ENCODE data around the gene BTD.

BTD gene

DNA sequence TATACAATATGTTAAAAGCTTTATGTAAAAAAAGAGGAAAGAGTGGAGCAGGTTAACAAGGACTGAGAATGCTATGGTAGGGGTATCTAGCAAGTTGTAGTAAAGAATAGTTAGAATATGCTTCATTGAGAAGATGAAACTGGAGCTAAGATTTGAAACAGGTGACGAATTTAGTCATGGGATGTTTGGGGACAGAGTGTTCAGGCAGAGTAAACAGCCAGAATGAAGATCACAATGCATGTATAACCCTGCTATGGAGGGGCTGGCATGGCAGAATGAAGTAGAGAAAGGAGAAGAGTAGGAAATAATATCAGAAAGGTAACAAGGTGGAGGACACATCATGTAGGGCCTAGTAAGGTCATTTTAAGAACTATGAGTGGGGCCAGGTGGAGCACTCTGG is 72.0 kb downstream of the BTD start:
- DNase-seq = no peak

DNA sequence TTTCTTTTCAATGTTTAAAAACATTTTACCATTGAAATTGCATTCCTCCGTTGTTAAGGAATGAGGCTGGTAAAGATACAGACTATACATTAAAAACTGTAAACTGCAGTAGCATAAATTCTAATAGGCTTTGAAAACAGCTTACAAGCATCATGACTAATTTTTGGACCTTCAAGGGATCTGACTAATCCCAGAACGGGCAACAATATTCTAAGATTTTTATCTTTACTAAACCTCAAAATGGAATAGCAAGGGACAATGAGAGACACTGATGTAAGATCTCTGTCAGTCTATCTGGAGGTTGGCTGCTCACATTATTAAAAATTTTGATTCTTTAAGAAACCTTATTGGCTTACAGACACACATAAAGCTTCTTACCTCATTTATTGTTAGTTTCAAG is 74.7 kb downstream of the BTD start:
- no peak for DNase-seq

DNA sequence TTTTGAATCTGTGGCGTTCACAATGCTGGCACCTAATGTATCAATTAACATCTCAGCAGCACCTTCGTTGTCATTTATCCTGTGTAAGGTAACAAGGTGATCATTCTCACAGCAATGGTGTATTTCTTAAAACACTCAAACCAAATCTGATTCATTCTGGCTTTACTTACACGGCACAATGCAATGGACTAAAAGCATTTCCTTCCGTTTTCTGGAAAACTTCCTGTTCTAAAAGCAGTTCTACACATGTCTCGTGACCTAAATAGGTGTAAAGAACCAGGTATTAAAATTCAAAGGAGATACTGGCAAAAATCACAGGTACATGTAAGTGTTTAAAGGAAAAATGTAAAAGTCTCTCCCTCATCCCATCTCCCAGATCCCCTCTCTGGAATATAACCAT is 77.8 kb downstream of the BTD start:
- DNase-seq = no peak

DNA sequence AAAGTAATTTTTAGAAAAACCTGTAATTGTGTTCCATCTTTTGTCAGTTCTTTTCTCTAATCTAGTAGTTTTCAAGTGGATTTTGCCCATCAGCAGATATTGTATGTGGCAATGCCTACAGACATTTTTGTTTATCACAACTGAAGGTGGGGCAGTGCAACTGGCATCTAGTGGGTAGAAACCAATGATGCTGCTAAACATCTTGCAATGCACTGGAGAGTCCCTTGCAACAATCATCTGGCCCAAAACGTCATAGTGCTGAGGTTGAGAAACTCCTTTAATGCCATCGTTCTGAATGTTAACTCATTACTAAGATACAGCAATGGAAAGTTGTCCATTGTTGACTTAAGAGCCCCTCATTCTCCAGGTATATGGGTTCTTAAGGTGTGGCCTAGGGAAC is 80.1 kb downstream of the BTD start:
- DNase-seq = no peak

DNA sequence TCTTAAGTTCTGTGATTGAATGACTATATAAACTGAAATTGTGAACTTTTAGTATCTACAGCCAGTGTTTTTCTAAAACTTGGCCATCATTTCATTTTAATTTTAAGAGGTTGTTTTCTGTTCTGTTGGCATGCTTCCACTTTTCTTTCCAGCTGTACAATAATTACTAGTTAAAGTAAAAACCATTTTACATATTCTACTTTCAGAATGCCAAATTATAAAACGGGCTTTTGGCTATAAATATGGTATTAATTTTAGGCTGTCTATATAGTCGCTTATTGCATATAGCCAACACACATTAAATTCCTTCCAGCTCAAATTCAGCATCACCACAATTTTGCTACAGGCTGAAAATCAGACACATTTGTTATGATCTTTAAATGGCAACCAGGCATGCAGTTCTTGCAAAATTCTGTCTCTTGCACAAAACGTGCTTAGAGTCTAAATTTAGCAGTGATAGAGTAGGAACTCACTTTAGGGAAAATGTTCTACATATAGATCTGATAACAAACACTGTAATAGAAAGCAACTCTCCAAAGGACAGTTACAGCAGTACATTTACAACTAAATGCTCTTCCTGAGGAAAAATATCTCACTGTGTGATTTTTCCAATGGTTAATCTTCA is 81.1 kb downstream of the BTD start:
- DNase-seq = no peak

DNA sequence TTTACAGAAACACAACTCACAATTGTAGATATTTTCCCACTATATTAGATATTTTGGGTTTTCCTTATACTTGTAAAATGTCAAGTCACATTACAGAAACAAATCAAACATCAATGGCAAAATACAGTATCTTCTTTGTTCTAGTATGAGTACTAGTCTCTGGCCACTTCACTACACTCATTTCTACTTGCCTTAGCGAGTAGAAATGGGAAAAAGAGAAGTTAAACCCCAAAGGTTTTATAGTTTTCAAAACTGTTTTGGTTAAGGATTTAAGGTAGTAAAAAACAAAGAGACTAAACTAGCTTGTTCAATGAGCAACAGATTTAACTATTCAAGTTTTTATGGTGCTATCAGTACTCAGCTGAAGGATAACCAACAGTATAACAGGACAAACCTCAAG is 81.7 kb downstream of the BTD start:
- DNase-seq = no peak

DNA sequence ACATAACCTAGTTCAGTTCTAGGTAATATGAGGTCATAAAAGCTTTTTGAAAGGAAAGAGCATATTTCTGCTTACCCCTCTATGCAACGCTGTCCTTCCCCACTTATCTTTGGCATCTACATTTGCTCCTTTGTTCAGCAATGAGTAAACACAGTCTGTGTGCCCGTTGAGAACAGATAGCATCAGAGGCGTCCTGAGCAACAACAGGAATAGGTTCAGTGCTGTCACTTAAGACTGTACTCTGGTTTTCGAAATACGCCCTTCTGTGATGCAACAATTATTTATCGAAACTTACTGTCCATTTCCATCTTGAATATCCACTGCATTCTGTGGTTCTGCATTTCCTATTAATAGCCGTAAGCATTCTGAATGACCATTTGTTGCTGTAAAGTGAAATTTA is 84.4 kb downstream of the BTD start:
- peak in 1 of 2 experiments; percentile 1 for DNase-seq

DNA sequence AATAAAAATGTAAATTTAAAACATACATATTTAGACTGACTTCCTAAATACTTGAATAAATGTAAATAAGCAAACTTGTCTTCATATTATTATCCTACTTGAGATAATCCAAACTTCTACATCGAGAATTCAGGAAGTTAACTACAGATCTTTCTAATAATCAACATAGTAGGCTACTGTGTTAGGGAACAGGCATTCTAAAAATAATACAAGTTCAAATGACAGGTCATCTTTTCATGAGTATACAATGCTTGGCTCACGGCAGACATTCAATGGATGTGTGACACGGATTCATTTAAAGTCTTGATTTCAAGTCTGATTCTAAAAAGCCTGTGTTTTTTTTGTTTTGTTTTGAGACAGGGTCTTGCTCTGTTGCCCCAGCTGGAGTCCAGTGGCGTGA is 88.7 kb downstream of the BTD start:
- DNase-seq = no peak

DNA sequence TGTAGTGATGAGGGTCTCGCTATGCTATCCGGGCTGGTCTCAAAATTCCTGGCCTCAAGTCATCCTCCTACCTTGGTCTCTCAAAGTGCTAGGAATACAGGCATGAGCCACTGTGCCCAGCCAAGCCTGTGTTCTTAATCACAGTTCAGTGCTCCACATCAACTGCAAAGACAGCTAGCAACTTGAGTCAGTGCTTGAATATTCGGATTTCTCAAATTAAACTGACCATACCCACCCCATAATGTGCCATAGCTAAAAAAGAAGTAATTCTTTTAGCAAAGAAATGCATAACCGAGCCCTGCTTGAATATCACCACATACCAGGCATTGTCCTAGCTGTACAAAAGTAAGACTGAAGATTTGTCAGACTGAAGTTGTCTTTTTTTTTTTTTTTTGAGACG is 89.2 kb downstream of the BTD start:
- DNase-seq = no peak

DNA sequence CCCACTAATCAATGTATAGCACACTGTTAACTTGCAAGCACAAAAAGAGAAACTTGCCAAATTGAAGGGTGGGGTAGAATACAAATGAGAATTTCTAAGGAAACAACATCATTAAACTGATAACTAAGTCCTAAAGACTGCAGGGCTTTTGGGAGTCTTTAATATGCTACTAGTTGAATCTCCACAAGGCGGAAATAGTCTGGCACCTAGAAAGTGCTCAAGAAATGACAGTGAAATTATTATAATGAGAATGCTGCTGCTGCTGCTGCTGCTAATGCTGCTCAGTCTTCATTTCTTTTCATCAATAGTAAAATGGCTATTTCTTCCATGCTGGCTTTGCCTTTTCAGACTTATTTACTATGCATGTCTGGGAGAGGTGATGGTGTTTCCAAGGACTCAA is 91.8 kb downstream of the BTD start:
- DNase-seq = no peak

DNA sequence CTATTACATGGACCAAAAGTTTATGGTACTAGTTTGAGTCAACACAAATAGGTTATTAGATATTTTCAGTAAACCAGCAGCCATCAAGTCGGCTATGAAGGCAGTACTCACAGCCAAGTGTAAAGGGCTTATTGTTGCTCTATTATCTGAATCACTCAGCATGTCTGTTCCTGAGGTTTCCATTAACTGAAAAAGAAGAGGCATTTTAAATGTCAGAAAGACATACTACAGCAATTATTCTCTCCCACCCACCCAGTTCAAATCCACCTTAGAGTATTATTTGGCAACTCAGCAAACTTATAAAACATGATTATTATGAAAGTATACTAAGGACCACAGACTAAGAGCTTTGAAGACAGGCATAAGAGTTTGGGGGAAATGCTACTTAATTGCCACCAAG is 93.1 kb downstream of the BTD start:
- no peak for DNase-seq

Data from NCI-H526 (cell line).